Measurements from ENCODE around the gene SPHK2. TPM values are rescaled to one million over a fixed set of nuclear protein-coding genes. Genes with fewer than 3 reads are reported as not detected.

The SPHK2 gene
- total and polyA plus RNA-seq, 12 donors, result 4.3 to 29.9 (median 16.8) TPM

GRCh38 chr19:48615231-48616040 lies 3.9 kb upstream of the SPHK2 start:
- H3K4me3 ChIP-seq, result no peak overlapping the region
- peaks cover 0 to 30% of the 10 kb centered on the region in 2 donors for H3K36me3 ChIP-seq (replicated peaks in 1 of 2)
- H3K27ac ChIP-seq, result no peak overlapping the region
- intact Hi-C loops (cut with DNase I), result no loop called here
- peak in 2 of 7 donors; percentile 39 to 51 for DNase-seq
- WGBS, 4 donors, result 59 to 77% (median 63%) methylated on average over 11 to 19 of the region's 19 CpGs
- no peaks in the 10 kb centered on the region for H3K9me3 ChIP-seq (replicated peaks in 1 of 3)
- TF ChIP-seq, protein P1, sequence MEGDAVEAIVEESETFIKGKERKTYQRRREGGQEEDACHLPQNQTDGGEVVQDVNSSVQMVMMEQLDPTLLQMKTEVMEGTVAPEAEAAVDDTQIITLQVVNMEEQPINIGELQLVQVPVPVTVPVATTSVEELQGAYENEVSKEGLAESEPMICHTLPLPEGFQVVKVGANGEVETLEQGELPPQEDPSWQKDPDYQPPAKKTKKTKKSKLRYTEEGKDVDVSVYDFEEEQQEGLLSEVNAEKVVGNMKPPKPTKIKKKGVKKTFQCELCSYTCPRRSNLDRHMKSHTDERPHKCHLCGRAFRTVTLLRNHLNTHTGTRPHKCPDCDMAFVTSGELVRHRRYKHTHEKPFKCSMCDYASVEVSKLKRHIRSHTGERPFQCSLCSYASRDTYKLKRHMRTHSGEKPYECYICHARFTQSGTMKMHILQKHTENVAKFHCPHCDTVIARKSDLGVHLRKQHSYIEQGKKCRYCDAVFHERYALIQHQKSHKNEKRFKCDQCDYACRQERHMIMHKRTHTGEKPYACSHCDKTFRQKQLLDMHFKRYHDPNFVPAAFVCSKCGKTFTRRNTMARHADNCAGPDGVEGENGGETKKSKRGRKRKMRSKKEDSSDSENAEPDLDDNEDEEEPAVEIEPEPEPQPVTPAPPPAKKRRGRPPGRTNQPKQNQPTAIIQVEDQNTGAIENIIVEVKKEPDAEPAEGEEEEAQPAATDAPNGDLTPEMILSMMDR (IDR thresholded peaks at IDR 0.05), result no peak
- no peak for TF ChIP-seq POLR2A (IDR thresholded peaks at IDR 0.05)
- H3K4me1 ChIP-seq (replicated peaks in 1 of 2), result peaks cover 18 to 32% of the 10 kb centered on the region in 2 donors
- H3K27me3 ChIP-seq, result no peaks in the 10 kb centered on the region

- peaks cover 0 to 30% of the 10 kb centered on the region in 2 donors for H3K36me3 ChIP-seq (replicated peaks in 1 of 2)
- no peaks in the 10 kb centered on the region for H3K9me3 ChIP-seq (replicated peaks in 1 of 3)
- TF ChIP-seq, protein P1 (IDR thresholded peaks at IDR 0.05), result no peak
- TF ChIP-seq POLR2A (IDR thresholded peaks at IDR 0.05), result no peak
- 78 to 85% (median 78%) methylated on average over 13 to 16 of the region's 16 CpGs; no CpG with 5 or more reads in 1 of the 4 donors for WGBS, 4 donors
- H3K27ac ChIP-seq, result no peak overlapping the region
- intact Hi-C loops (cut with DNase I), result no loop called here
- peaks cover 18 to 32% of the 10 kb centered on the region in 2 donors for H3K4me1 ChIP-seq (replicated peaks in 1 of 2)
- no peak overlapping the region for H3K4me3 ChIP-seq
- DNase-seq, result peak in 3 of 7 donors; percentile 31 to 53 (median 38)
- H3K27me3 ChIP-seq, result no peaks in the 10 kb centered on the region
Observed at GRCh38 chr19:48616041-48616436, 3.3 kb upstream of the SPHK2 start.

GRCh38 chr19:48616491-48617056 lies 2.7 kb upstream of the SPHK2 start:
- peak in 4 of 7 donors; percentile 20 to 56 (median 42) for DNase-seq
- no peak overlapping the region for H3K4me3 ChIP-seq
- no peaks in the 10 kb centered on the region for H3K9me3 ChIP-seq (replicated peaks in 1 of 3)
- H3K36me3 ChIP-seq (replicated peaks in 1 of 2), result peaks cover 0 to 30% of the 10 kb centered on the region in 2 donors
- H3K27me3 ChIP-seq, result no peaks in the 10 kb centered on the region
- WGBS, 4 donors, result 67 to 73% (median 71%) methylated on average over 8 to 12 of the region's 12 CpGs
- intact Hi-C loops (cut with DNase I), result no loop called here
- no peak for TF ChIP-seq POLR2A (IDR thresholded peaks at IDR 0.05)
- TF ChIP-seq, protein P1 (IDR thresholded peaks at IDR 0.05), result no peak
- peaks cover 18 to 32% of the 10 kb centered on the region in 2 donors for H3K4me1 ChIP-seq (replicated peaks in 1 of 2)
- no peak overlapping the region for H3K27ac ChIP-seq

DNA sequence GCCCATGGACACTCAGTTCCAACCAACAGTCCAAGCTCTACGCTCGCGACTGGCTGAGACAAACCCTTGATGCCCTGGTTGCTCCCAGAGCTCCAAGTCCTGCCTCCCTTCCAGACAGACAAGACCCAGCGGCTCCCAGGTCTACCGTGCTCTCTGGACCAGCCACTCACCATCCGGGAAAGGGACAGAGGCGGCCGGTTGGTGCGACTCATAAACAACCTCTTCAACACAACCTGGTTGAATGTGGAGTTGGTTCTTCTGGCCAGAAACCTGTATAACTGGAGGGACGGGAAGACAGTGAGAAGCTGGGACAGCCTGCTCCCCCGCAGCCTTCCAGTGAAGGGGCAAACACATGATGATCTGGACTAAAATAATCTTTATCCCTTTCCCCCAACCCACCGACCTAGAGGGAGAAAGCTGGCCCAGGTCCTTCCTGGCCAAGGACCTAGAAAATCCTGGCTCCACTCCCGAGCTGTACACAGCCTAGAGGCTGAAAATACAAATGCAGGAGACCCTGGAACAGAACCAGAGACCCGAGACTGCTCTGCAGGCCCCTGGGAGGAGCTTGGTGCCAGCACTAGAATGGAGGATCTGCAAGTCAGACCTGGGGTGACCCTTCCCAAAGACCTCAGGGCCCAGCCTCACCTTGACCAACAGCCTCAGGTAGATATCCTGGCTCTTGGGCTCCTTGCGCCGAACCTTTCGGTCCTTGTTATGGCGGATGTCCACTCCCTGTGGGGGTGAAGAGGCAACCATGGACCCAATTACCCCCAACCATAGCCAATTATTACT lies 2.0 kb upstream of the SPHK2 start:
- peak in 5 of 7 donors; percentile 27 to 68 (median 52) for DNase-seq
- 48 to 54% (median 51%) methylated on average over 8 to 18 of the region's 18 CpGs for WGBS, 4 donors
- Histone ChIP-seq H3K27ac (peak overlapping the region in 2 of 5 donors; percentile 92 to 96), H3K27me3 (no peaks in the 10 kb centered on the region), H3K36me3 (replicated peaks in 1 of 2) (peaks cover 0 to 30% of the 10 kb centered on the region in 2 donors), H3K9me3 (replicated peaks in 1 of 3) (no peaks in the 10 kb centered on the region), H3K4me1 (replicated peaks in 1 of 2) (peaks cover 18 to 32% of the 10 kb centered on the region in 2 donors), H3K4me3 (peak overlapping the region in 2 of 4 donors; percentile 82 to 97)
- TF ChIP-seq, protein P1 (IDR thresholded peaks at IDR 0.05), result peak in 5 of 6 experiments; percentile 4 to 27 (median 14)
- TF ChIP-seq POLR2A (IDR thresholded peaks at IDR 0.05), result no peak
- intact Hi-C loops (cut with DNase I), result no loop called here

Measured in adrenal gland (tissue), 12 donors.